ENCODE results near the gene TEKT3. TPM values are rescaled to one million over a fixed set of nuclear protein-coding genes. Genes with fewer than 3 reads are reported as not detected.

TEKT3 gene
- total and polyA plus RNA-seq, 2 donors (not counting 3 experiments of a cell fraction or from before 2014, with no cell fraction given) = 0.28 TPM; not detected in 1

DNA sequence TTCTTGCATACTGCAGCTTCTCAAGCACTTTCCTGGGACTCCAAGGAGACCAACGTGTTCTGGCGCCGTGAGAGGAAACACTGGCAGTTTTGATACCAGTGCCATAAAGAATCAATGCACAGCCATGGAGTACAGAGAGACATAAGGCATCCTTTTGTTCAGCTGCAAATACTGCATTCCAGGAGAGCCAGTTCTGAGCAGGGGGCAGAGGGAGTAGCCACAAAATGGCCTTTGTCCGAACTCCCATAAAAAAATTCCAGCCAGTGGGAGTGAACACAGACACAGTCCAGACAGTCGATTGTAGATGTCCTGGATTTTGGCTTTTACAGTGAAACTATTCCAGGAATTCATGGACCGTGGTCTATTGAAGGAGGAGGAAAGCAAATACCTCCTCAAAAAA is 36.2 kb upstream of the TEKT3 start:
- Histone ChIP-seq H3K9me3 (replicated peaks; ENCODE audit: control insufficient read depth, insufficient read depth, low read length) (no peaks in the 10 kb centered on the region), H3K4me2 (ENCODE audit: insufficient read depth, low read length) (no peak overlapping the region), H3K27ac (ENCODE audit: insufficient read depth, low read depth, low read length) (no peak overlapping the region), H3K79me2 (ENCODE audit: control insufficient read depth, insufficient read depth, low read length) (no peaks in the 10 kb centered on the region), H3K4me3 (replicated peaks in 1 of 3; ENCODE audit: insufficient read depth in 1 of 3, low read depth in 1 of 3, low read length in 3 of 3) (no peak overlapping the region), H3K9ac (replicated peaks; ENCODE audit: extremely low read depth, insufficient read depth, low read length) (no peak overlapping the region), H2AFZ (ENCODE audit: low read depth, low read length) (no peak overlapping the region), H4K20me1 (replicated peaks; ENCODE audit: control insufficient read depth, extremely low read depth, insufficient read depth, low read length) (no peaks in the 10 kb centered on the region), H3K27me3 (ENCODE audit: control insufficient read depth in 2 of 2, insufficient read depth in 2 of 2, low read length in 2 of 2) (peaks cover 8 to 11% of the 10 kb centered on the region in 2 experiments), H3K36me3 (ENCODE audit: control insufficient read depth in 2 of 2, extremely low read depth in 1 of 2, insufficient read depth in 2 of 2, low read length in 2 of 2) (no peaks in the 10 kb centered on the region), H3K4me1 (ENCODE audit: control insufficient read depth, extremely low read depth, insufficient read depth, low read length) (no peaks in the 10 kb centered on the region), H3K9me1 (replicated peaks; ENCODE audit: control insufficient read depth, extremely low read depth, insufficient read depth, low read length) (no peaks in the 10 kb centered on the region)
- BruUV-seq (replicated peaks) = no TSS peak
- DNase-seq (ENCODE audit: low read depth, low spot score) (no peak), FAIRE-seq (no peak)
- dilution Hi-C loops (cut with MboI; ENCODE audit: extremely low pct_ligation_motif_present, low sequenced_read_pairs) (no loop called here), intact Hi-C loops (cut with micrococcal nuclease) (no loop called here)
- CTCF ChIA-PET = interaction anchor here (1.4 to 1.6 kb wide), 2 partner anchors 112 to 125 kb away, joined by 3 to 5 read pairs; no protein-coding TSS in a partner anchor
- POLR2A ChIA-PET = no interaction called here
- TF ChIP-seq MAX (IDR thresholded peaks at IDR 0.05; ENCODE audit: insufficient read depth, insufficient read length) = no peak
- TF ChIP-seq JUN (IDR thresholded peaks at IDR 0.05; ENCODE audit: borderline replicate concordance, insufficient read depth, insufficient read length, low read depth) = no peak
- TF ChIP-seq CTCF (IDR thresholded peaks at IDR 0.05; ENCODE audit: extremely low read depth in 1 of 2, insufficient read depth in 1 of 2, low read depth in 1 of 2, low read length in 2 of 2) = no peak
- TF ChIP-seq EZH2 (IDR thresholded peaks at IDR 0.05; ENCODE audit: borderline replicate concordance, low read depth, low read length, severe bottlenecking) = no peak
- no peak for TF ChIP-seq FOS (IDR thresholded peaks at IDR 0.05; ENCODE audit: borderline replicate concordance, insufficient read depth, low read length)

- no peak overlapping the region for H3K9ac ChIP-seq (replicated peaks; ENCODE audit: extremely low read depth, insufficient read depth, low read length)
- no TSS peak for BruUV-seq (replicated peaks)
- H4K20me1 ChIP-seq (replicated peaks; ENCODE audit: control insufficient read depth, extremely low read depth, insufficient read depth, low read length) = no peaks in the 10 kb centered on the region
- H3K9me3 ChIP-seq (replicated peaks; ENCODE audit: control insufficient read depth, insufficient read depth, low read length) = no peaks in the 10 kb centered on the region
- H3K36me3 ChIP-seq (ENCODE audit: control insufficient read depth in 2 of 2, extremely low read depth in 1 of 2, insufficient read depth in 2 of 2, low read length in 2 of 2) = no peaks in the 10 kb centered on the region
- no peak overlapping the region for H2AFZ ChIP-seq (ENCODE audit: low read depth, low read length)
- POLR2A ChIA-PET = no interaction called here
- intact Hi-C loops (cut with micrococcal nuclease) = no loop called here
- no peak for TF ChIP-seq JUN (IDR thresholded peaks at IDR 0.05; ENCODE audit: borderline replicate concordance, insufficient read depth, insufficient read length, low read depth)
- TF ChIP-seq POLR2AphosphoS5 (IDR thresholded peaks at IDR 0.05; ENCODE audit: insufficient read depth, low read depth, low read length) = no peak
- TF ChIP-seq MAX (IDR thresholded peaks at IDR 0.05; ENCODE audit: insufficient read depth, insufficient read length) = no peak
- no peak for TF ChIP-seq POLR2A (IDR thresholded peaks at IDR 0.05; ENCODE audit: low read depth, low read length)
- no peak for TF ChIP-seq FOS (IDR thresholded peaks at IDR 0.05; ENCODE audit: borderline replicate concordance, insufficient read depth, low read length)
- TF ChIP-seq MYC (IDR thresholded peaks at IDR 0.05; ENCODE audit: low read depth, low read length) = no peak
- TF ChIP-seq CTCF (IDR thresholded peaks at IDR 0.05; ENCODE audit: extremely low read depth in 1 of 2, insufficient read depth in 1 of 2, low read depth in 1 of 2, low read length in 2 of 2) = no peak
- no peak for TF ChIP-seq EZH2 (IDR thresholded peaks at IDR 0.05; ENCODE audit: borderline replicate concordance, low read depth, low read length, severe bottlenecking)
- no peak for TF ChIP-seq GATA2 (IDR thresholded peaks at IDR 0.05; ENCODE audit: insufficient read depth, insufficient read length, low read depth, low read length)
- H3K79me2 ChIP-seq (ENCODE audit: control insufficient read depth, insufficient read depth, low read length) = no peaks in the 10 kb centered on the region
- no peak for DNase-seq (ENCODE audit: low read depth, low spot score)
- no peak overlapping the region for H3K27ac ChIP-seq (ENCODE audit: insufficient read depth, low read depth, low read length)
- H3K4me2 ChIP-seq (ENCODE audit: insufficient read depth, low read length) = no peak overlapping the region
- no peaks in the 10 kb centered on the region for H3K4me1 ChIP-seq (ENCODE audit: control insufficient read depth, extremely low read depth, insufficient read depth, low read length)
- no peak for FAIRE-seq
- H3K4me3 ChIP-seq (replicated peaks in 1 of 3; ENCODE audit: insufficient read depth in 1 of 3, low read depth in 1 of 3, low read length in 3 of 3) = no peak overlapping the region
- H3K27me3 ChIP-seq (ENCODE audit: control insufficient read depth in 2 of 2, insufficient read depth in 2 of 2, low read length in 2 of 2) = peaks cover 8% of the 10 kb centered on the region in 2 experiments
- CTCF ChIA-PET = interaction anchor here (0.5 to 1.4 kb wide), 2 partner anchors 111 to 131 kb away, joined by 3 read pairs; no protein-coding TSS in a partner anchor
- H3K9me1 ChIP-seq (replicated peaks; ENCODE audit: control insufficient read depth, extremely low read depth, insufficient read depth, low read length) = no peaks in the 10 kb centered on the region
- dilution Hi-C loops (cut with MboI; ENCODE audit: extremely low pct_ligation_motif_present, low sequenced_read_pairs) = no loop called here
Measured at GRCh38 chr17:15377200-15377599, 35.8 kb upstream of the TEKT3 start.
